Measurements from ENCODE around the gene BRDT. TPM values are rescaled to one million over a fixed set of nuclear protein-coding genes. Genes with fewer than 3 reads are reported as not detected.

Gene BRDT
- total and polyA plus RNA-seq, 2 of the 8 experiments (the other 6 are each of a cell fraction or from before 2014, with no cell fraction given), result 0.08 TPM; not detected in 1

GRCh38 chr1:91968334-91968733 is 19.1 kb downstream of the BRDT start:
- no peak overlapping the region for H3K27ac ChIP-seq (ENCODE audit: low read depth, low read length)
- H4K8ac ChIP-seq (ENCODE audit: extremely low read depth, insufficient read depth, low read length), result no peak overlapping the region

More at GRCh38 chr1:91968334-91968733, 19.1 kb downstream of the BRDT start:
- no peak overlapping the region for H2BK5ac ChIP-seq (ENCODE audit: low read depth, low read length)
- H3K18ac ChIP-seq (ENCODE audit: extremely low read depth, low read length), result no peak overlapping the region
- no peaks in the 10 kb centered on the region for H3K79me1 ChIP-seq (ENCODE audit: low read depth, low read length)
- no peak overlapping the region for H3K56ac ChIP-seq (replicated peaks; ENCODE audit: insufficient read length, low read depth, low read length)
- no peak overlapping the region for H2AFZ ChIP-seq (ENCODE audit: low read length)
- H3K23ac ChIP-seq (ENCODE audit: insufficient read length), result no peak overlapping the region
- no peak overlapping the region for H2AK5ac ChIP-seq (ENCODE audit: low read depth, low read length)
- H3K27me3 ChIP-seq (replicated peaks in 1 of 4; ENCODE audit: control insufficient read depth in 3 of 4, extremely low read depth in 1 of 4, insufficient read depth in 3 of 4, low read length in 3 of 4), result no peaks in the 10 kb centered on the region
- H3K9ac ChIP-seq (replicated peaks in 1 of 4; ENCODE audit: extremely low read depth in 1 of 4, low read depth in 3 of 4, low read length in 3 of 4), result no peak overlapping the region
- H4K20me1 ChIP-seq (replicated peaks in 1 of 2; ENCODE audit: control insufficient read depth in 1 of 2, insufficient read depth in 2 of 2, low read length in 2 of 2), result no peaks in the 10 kb centered on the region
- no peak overlapping the region for H4K5ac ChIP-seq (ENCODE audit: insufficient read length, low read depth, low read length)
- H3K4me3 ChIP-seq (ENCODE audit: extremely low read depth in 1 of 4, insufficient read depth in 2 of 4, low read depth in 3 of 4, low read length in 4 of 4), result no peak overlapping the region
- H2BK15ac ChIP-seq (ENCODE audit: low read length), result no peak overlapping the region
- H3K4me1 ChIP-seq (replicated peaks in 1 of 4; ENCODE audit: control insufficient read depth in 3 of 4, insufficient read depth in 4 of 4, low read length in 3 of 4), result no peaks in the 10 kb centered on the region
- CTCF ChIA-PET (ENCODE audit: partially characterized antibody), result interaction anchor here (0.6 kb wide), 1 partner anchor 1238 kb away, joined by 4 read pairs; no protein-coding TSS in a partner anchor
- H2BK12ac ChIP-seq (ENCODE audit: low read depth, low read length), result no peak overlapping the region
- TF ChIP-seq TBP (IDR thresholded peaks at IDR 0.05; ENCODE audit: low read depth, low read length), result no peak
- H3K14ac ChIP-seq (ENCODE audit: insufficient read length), result no peak overlapping the region
- 82% methylated on average over 2 of the region's 2 CpGs; no CpG with 5 or more reads in 1 of the 2 experiments for WGBS, 2 experiments (ENCODE audit: extremely low coverage in 1 of 2, insufficient coverage in 1 of 2, insufficient read length in 1 of 2, insufficient replicate concordance in 2 of 2, low coverage in 1 of 2, low lambda C conversion rate in 2 of 2, missing lambda C conversion rate in 1 of 2)
- DNase-seq (ENCODE audit: low read depth in 1 of 2, low spot score in 2 of 2), result no peak
- no peaks in the 10 kb centered on the region for H3K36me3 ChIP-seq (ENCODE audit: control insufficient read depth in 2 of 4, insufficient read depth in 4 of 4, low read length in 3 of 4)
- H4K91ac ChIP-seq (replicated peaks; ENCODE audit: insufficient read length, low read length), result no peak overlapping the region
- no peak for FAIRE-seq
- no peak overlapping the region for H2BK20ac ChIP-seq (ENCODE audit: low read length)
- no peaks in the 10 kb centered on the region for H3K79me2 ChIP-seq (ENCODE audit: control insufficient read depth in 1 of 2, insufficient read depth in 2 of 2, low read length in 2 of 2)
- POLR2A ChIA-PET (ENCODE audit: partially characterized antibody), result no interaction called here
- no peaks in the 10 kb centered on the region for H3K23me2 ChIP-seq (ENCODE audit: low read depth, low read length)
- H3K4ac ChIP-seq (replicated peaks; ENCODE audit: insufficient read length, low read depth, low read length), result no peak overlapping the region
- no peak overlapping the region for H3K4me2 ChIP-seq (ENCODE audit: insufficient read depth in 1 of 2, low read depth in 2 of 2, low read length in 2 of 2)
- no peaks in the 10 kb centered on the region for H3K9me3 ChIP-seq (ENCODE audit: insufficient read depth in 2 of 2, low read depth in 1 of 2, low read length in 1 of 2)
- H2BK120ac ChIP-seq (replicated peaks; ENCODE audit: low read depth, low read length), result no peak overlapping the region
